GM13976 (cell line): ENCODE data around the gene LRRC8D.

Experiments used
- DNase-seq: peaks from one replicate; pipeline ENCODE4 v3.0.0; 2012; ENCODE audit warnings: low spot score
- in situ Hi-C: fragments of 300-500 bp; cut with MboI; formaldehyde crosslinking; loops from one replicate; pipeline ENCODE4 v1.12.0; 2022; ENCODE audit warnings: low sequenced_read_pairs, mixed read lengths, inconsistent platforms; ENCODE audit not compliant: unreplicated experiment
- TF ChIP-seq, protein P1 (sequence below): IDR thresholded peaks from 2 replicates; pipeline ENCODE4 v1.5.1; 2012; ENCODE audit warnings: borderline replicate concordance, mild to moderate bottlenecking; ENCODE audit not compliant: insufficient read depth; ENCODE audit errors: extremely low read depth, missing control alignments, control extremely low read depth

The LRRC8D gene

GRCh38 chr1:89807503-89807902 is 13.3 kb upstream of the LRRC8D start:
- in situ Hi-C loops = no loop called here
- TF ChIP-seq, protein P1, sequence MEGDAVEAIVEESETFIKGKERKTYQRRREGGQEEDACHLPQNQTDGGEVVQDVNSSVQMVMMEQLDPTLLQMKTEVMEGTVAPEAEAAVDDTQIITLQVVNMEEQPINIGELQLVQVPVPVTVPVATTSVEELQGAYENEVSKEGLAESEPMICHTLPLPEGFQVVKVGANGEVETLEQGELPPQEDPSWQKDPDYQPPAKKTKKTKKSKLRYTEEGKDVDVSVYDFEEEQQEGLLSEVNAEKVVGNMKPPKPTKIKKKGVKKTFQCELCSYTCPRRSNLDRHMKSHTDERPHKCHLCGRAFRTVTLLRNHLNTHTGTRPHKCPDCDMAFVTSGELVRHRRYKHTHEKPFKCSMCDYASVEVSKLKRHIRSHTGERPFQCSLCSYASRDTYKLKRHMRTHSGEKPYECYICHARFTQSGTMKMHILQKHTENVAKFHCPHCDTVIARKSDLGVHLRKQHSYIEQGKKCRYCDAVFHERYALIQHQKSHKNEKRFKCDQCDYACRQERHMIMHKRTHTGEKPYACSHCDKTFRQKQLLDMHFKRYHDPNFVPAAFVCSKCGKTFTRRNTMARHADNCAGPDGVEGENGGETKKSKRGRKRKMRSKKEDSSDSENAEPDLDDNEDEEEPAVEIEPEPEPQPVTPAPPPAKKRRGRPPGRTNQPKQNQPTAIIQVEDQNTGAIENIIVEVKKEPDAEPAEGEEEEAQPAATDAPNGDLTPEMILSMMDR = no peak
- DNase-seq = no peak

DNA sequence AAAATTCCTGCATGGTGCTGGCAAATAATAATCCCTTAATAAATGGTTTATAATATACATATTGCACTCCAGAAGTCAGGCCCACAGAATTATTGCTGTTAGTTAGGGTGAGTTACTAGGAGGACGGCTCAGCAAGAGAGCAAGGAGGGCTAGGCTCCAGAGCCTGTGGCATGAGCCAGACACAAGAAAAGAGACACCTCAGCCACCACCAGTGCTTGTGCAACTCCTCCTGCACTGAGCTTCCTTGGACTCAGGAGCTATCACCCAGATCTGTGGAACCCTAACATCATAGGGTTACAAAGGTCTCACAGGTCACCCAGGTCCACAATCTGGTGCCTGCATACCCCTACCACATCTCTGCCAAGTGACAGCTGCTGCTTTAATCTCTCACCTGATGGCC is 12.8 kb upstream of the LRRC8D start:
- TF ChIP-seq, protein P1 = no peak
- in situ Hi-C loops = no loop called here
- DNase-seq = no peak

- TF ChIP-seq, protein P1 = no peak
- in situ Hi-C loops = no loop called here
- no peak for DNase-seq
Observed at GRCh38 chr1:89808441-89809117, 12.3 kb upstream of the LRRC8D start.

DNA sequence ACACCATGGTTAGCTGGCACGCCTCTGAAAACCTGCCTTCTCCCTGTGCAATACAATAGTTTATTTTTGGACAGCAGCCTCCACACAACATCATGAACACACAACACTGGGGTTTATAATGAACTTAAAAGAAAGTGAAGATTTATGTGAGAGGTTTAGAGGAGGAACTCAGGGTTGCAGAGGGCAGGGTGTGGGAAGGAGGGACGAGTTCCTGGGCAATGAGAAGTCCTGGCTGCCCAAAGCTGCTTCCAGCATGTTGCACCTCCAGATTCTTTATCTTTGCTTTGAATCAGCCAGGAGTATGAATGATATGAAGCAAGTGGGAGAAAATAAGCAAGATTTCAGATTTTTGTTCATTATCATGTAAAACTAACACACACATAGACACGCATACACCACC is 11.3 kb upstream of the LRRC8D start:
- in situ Hi-C loops = no loop called here
- no peak for DNase-seq
- TF ChIP-seq, protein P1 = no peak

- TF ChIP-seq, protein P1 = no peak
- DNase-seq = no peak
- in situ Hi-C loops = loop anchor here (5.0 kb wide), 1 partner anchor 177 kb away; no protein-coding TSS in a partner anchor
Observed at GRCh38 chr1:89810302-89810701, 10.5 kb upstream of the LRRC8D start.

GRCh38 chr1:89810880-89811279 is 10.0 kb upstream of the LRRC8D start:
- DNase-seq = no peak
- TF ChIP-seq, protein P1 = no peak
- in situ Hi-C loops = loop anchor here (5.0 kb wide), 1 partner anchor 176 kb away; no protein-coding TSS in a partner anchor

- TF ChIP-seq, protein P1 = no peak
- DNase-seq = no peak
- in situ Hi-C loops = loop anchor here (5.0 kb wide), 1 partner anchor 174 kb away; no protein-coding TSS in a partner anchor
Observed at GRCh38 chr1:89812992-89813391, 7.8 kb upstream of the LRRC8D start.
